ENCODE measurements around the gene SPIN1.

DNA sequence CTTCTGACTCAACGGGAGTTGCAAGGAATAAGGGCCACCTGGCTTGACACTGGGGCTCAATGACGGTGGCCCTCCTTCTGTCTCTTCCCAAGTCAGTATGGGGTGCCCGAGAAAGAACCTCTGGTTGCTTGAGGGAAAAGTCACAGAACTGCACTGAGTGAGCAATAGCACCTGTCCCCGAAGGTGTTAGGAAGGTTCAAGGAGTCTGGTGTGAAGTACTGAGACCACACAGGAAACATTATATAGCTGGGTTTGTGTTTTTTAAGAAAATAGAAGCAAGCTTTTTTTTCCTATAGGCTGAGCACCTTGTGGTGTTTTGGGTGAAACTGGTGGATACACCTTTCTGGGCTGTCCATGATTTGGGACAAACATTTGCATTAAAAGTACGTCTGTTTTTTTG, 62.9 kb downstream of the SPIN1 start:
- TF ChIP-seq, protein P1, sequence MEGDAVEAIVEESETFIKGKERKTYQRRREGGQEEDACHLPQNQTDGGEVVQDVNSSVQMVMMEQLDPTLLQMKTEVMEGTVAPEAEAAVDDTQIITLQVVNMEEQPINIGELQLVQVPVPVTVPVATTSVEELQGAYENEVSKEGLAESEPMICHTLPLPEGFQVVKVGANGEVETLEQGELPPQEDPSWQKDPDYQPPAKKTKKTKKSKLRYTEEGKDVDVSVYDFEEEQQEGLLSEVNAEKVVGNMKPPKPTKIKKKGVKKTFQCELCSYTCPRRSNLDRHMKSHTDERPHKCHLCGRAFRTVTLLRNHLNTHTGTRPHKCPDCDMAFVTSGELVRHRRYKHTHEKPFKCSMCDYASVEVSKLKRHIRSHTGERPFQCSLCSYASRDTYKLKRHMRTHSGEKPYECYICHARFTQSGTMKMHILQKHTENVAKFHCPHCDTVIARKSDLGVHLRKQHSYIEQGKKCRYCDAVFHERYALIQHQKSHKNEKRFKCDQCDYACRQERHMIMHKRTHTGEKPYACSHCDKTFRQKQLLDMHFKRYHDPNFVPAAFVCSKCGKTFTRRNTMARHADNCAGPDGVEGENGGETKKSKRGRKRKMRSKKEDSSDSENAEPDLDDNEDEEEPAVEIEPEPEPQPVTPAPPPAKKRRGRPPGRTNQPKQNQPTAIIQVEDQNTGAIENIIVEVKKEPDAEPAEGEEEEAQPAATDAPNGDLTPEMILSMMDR (IDR thresholded peaks at IDR 0.05) = no peak
- no peak for TF ChIP-seq EP300 (IDR thresholded peaks at IDR 0.05)

Data from tibial nerve (tissue), 4 donors.